NCI-H2171 (cell line): Measurements from ENCODE around the gene TWF2.

Experiments
- DNase-seq: peaks from one replicate; lab custom pipeline; 2025; lab: John Stamatoyannopoulos, UW

The TWF2 gene

GRCh38 chr3:52237657-52238172 is 1.2 kb downstream of the TWF2 start:
- no peak for DNase-seq

- DNase-seq: no peak
Observed at GRCh38 chr3:52237006-52237656, 1.8 kb downstream of the TWF2 start.

GRCh38 chr3:52236424-52236886 is 2.5 kb downstream of the TWF2 start:
- DNase-seq: no peak

GRCh38 chr3:52234516-52235447 is 4.2 kb downstream of the TWF2 start:
- no peak for DNase-seq

GRCh38 chr3:52233968-52234367 is 5.0 kb downstream of the TWF2 start:
- no peak for DNase-seq

GRCh38 chr3:52233108-52233591 is 5.8 kb downstream of the TWF2 start:
- DNase-seq: no peak

GRCh38 chr3:52232279-52233107 is 6.5 kb downstream of the TWF2 start:
- DNase-seq: no peak

- peak; percentile 27 for DNase-seq
Observed at GRCh38 chr3:52231502-52232278, 7.3 kb downstream of the TWF2 start.

- no peak for DNase-seq
Observed at GRCh38 chr3:52230889-52231499, 8.0 kb downstream of the TWF2 start.

- no peak for DNase-seq
Observed at GRCh38 chr3:52230461-52230860, 8.5 kb downstream of the TWF2 start.

- no peak for DNase-seq
Observed at GRCh38 chr3:52229656-52230055, 9.3 kb downstream of the TWF2 start.

GRCh38 chr3:52228751-52229291 is 10.1 kb downstream of the TWF2 start:
- DNase-seq: no peak

- no peak for DNase-seq
Observed at GRCh38 chr3:52228266-52228665, 10.7 kb downstream of the TWF2 start.

- no peak for DNase-seq
Observed at GRCh38 chr3:52227766-52228165, 11.2 kb downstream of the TWF2 start.

- DNase-seq: no peak
Observed at GRCh38 chr3:52227117-52227516, 11.8 kb downstream of the TWF2 start.

- DNase-seq: no peak
Observed at GRCh38 chr3:52226229-52226817, 12.6 kb downstream of the TWF2 start.

GRCh38 chr3:52225452-52226228 is 13.3 kb downstream of the TWF2 start, which contains the start of gene TLR9:
Gene TLR9 (minus strand): TSS chr3:52225645. CDS start chr3:52225529, 116 bp downstream.
- DNase-seq: peak; percentile 2

GRCh38 chr3:52223449-52224408 is 15.2 kb downstream of the TWF2 start:
- DNase-seq: no peak
